Myocyte (in vitro differentiated cells): ENCODE results near the gene NXPE4. TPM values are rescaled to one million over a fixed set of nuclear protein-coding genes. Genes with fewer than 3 reads are reported as not detected.
"Not testable (repeated sequence)": the region's sequence is repeated elsewhere in the genome, so short reads cannot be mapped to it uniquely, and the experiment has no call there.

ENCODE experiments used
- DNase-seq: peaks from one replicate; pipeline ENCODE4 v3.0.0-alpha.2; 2012; ENCODE audit warnings: low read depth
- total RNA-seq: library from RNA; depleted of rRNA; stranded (reverse); fragments of >200 nt; gene quantifications from 2 replicates; pipeline ENCODE4 v1.2.3, GENCODE V29; 2014

NXPE4 gene
- total RNA-seq, 1 donor from 2014 or later, result not detected

DNA sequence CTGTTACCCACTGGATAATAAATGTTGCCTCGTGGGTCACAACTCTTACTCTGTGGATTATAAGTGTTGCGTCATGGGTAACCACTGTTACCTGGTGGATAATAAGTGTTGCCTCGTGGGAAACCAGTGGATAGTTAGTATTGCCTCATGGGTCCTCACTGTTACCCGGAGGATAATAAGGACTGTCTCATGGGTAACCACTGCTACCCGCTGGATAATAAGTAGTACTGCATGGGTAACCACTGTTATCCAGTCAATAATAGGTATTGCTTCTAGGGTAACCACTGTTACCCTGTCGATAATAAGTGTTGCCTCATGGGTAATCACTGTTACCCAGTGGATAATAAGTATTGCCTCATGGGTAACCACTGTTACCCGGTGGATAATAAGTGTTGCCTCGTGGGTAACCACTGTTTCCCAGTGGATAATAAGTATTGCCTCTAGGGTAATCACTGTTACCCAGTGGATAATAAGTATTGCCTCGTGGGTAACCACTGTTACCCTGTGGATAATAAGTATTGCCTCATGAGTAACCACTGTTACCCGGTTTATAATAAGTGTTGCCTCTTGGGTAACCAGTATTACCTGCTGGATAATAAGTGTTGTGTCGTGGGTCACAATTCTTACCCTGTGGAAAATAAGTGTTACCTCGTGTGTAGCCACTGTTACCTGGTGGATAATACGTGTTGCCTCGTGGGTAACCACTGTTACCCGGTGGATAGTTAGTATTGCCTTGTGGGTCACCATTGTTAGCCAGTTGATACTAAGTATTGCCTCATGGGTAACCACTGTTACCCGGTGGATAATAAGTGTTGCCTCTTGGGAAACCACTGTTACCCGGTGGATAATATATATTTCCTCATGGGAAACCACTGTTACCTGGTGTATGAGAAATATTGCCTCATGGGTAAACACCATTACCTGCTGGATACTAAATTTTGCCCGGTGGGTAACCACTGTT lies 15.7 kb upstream of the NXPE4 start:
- DNase-seq, result no peak

DNA sequence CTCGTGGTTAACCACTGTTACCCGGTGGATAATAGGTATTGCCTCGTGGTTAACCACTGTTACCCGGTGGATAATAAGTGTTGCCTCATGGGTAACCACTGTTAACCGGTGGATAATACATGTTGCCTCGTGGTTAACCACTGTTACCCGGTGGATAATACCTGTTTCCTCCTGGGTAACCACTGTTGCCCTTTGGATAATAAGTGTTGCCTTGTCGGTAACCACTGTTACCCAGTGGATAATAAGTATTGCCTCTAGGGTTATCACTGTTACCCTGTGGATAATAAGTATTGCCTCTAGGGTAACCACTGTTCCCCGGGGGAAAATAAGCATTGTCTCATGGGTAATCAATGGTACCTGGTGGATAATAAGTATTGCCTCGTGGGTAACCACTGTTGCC lies 15.0 kb upstream of the NXPE4 start:
- no peak for DNase-seq

DNA sequence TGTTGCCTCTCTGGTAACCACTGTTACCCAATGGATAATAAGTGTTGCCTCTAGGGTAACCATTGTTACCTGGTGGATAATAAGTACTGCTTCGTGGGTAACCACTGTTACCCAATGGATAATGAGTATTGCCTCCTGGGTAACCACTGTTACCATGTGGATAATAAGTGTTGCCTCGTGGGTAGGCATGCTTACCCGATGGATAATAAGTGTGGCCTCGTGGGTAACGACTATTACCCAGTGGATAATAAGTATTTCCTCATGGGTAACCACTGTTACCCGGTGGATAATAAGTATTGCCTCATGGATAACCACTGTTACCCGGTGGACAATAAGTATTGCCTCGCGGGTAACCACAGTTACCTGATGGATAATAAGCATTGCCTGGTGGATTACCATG lies 13.8 kb upstream of the NXPE4 start:
- DNase-seq, result no peak

DNA sequence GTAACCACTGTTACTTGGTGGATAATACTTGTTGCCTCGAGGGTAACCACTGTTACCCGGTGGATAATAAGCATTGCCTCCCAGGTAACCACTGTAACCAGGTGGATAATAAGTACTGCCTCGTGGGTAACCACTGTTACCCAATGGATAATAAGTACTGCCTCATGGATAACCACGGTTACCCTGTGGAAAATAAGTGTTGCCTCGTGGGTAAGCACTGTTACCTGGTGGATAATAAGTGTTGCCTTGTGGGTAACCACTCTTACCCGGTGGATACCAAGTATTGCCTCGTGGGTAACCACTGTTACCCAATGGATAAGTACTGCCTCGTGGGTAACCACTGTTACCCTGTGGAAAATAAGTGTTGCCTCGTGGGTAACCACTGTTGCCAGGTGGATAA lies 13.0 kb upstream of the NXPE4 start:
- not testable (repeated sequence) for DNase-seq

DNA sequence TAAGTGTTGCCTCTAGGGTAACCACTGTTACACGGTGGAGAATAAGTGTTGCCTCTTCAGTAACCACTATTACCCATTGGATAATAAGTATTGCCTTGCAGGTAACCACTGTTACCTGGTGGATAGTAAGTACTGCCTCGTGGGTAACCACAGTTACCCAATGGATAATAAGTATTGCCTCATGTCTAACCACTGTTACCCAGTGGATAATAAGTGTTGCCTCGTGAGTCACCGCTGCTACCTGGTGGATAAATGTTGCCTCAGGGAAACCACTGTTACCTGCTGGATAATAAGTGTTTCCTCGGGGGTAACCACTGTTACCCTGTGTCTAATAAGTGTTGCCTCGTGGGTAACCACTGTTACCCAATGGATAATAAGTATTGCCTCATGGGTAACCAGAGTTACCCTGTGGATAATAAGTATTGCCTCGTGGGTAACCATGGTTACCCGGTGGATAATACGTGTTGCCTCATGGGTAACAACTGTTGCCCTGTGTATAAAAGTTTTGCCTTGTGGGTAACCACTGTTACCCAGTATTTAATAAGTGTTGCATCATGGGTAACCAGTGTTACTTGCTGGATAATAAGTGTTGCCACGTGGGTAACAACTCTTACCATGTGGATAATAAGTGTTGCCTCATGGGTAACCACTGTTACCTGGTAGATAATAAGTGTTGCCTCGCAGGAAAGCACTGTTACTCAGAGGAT lies 12.3 kb upstream of the NXPE4 start:
- DNase-seq, result no peak

DNA sequence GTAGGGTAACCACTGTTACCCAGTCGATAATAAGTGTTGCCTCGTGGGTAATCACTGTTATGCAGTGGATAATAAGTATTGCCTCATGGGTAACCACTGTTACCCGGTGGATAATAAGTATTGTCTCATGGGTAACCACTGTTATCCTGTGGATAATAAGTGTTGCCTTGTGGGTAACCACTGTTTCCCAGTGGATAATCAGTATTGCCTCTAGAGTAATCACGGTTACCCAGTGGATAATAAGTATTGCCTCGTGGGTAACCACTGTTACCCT lies 11.2 kb upstream of the NXPE4 start:
- not testable (repeated sequence) for DNase-seq

DNA sequence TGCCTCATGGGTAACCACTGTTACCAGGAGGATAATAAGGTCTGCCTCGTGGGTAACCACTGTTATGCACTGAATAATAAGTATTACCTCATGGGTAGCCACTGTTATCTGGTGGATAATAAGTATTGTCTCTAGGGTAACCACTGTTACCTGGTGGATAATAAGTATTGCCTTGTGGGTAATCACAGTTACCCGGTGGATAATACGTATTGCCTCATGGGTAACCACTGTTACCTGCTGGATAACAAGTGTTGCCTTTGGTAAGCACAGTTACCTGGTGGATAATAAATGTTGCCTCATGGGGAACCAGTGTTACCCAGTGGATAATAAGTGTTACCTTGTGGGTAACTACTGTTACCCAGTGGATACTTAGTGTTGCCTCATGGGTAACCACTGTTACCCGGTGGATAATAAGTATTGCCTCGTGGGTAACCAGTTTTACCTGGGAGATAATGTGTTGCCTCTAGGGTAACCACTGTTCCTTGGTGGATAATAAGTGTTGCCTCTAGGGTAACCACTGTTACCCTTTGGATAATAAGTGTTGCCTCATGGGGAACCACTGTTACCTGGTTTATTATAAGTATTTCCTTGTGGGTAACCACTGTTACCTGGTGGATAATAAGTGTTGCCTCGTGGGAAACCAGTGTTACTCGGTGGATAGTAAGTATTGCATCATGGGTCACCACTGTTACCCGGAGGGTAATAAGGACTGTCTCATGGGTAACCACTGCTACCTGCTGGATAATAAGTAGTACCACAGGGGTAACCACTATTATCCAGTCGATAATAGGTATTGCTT lies 10.6 kb upstream of the NXPE4 start:
- no peak for DNase-seq

DNA sequence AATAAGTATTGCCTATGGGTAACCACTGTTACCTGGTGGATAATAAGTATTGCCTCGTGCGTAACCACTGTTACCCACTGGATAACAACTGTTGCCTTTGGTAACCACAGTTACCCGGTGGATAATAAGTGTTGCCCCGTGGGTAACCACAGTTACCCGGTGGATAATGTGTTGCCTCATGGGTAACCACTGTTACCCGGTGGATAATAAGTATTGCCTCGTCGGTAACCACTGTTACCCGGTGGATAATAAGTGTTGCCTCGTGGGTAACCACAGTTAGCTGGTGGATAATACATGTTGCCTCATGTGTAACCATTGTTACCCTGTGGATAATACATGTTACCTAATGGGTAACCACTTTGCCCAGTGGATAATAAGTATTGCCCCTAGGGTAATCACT lies 9.8 kb upstream of the NXPE4 start:
- no peak for DNase-seq

DNA sequence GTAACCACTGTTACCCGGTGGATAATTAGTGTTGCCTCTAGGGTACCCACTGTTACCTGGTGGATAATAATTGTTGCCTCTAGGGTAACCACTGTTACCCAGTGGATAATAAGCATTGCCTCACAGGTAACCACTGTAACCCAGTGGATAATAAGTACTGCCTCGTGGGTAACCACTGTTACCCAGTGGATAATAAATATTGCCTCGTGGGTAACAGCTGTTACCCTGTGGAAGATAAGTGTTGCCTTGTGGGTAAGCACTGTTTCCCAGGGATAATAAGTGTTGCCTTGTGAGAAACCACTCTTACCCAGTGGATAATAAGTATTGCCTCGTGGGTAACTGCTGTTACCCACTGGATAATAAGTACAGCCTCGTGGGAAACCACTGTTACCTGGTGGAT lies 9.3 kb upstream of the NXPE4 start:
- DNase-seq, result no peak

DNA sequence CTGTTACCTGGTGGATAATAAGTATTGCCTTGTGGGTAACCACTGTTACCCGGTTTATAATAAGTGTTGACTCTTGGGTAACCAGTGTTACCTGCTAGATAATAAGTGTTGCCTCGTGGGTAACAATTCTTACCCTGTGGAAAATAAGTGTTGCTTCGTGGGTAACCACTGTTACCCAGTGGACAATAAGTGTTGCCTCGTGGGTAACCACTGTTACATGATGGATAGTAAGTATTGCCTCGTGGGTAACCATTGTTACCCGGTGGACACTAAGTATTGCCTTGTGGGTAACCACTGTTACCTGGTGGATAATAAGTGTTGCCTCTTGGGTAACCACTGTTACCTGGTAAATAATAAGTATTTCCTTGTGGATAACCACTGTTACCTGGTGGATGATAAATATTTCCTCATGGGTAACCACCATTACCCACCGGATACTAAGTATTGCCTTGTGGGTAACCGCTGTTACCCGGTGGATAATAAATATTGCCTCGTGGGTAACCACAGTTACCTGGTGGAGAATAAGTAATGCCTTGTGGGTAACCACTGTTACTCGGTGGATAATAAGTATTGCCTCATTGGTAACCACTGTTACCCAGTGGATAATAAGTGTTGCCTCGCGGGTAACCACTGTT lies 8.7 kb upstream of the NXPE4 start:
- no peak for DNase-seq

DNA sequence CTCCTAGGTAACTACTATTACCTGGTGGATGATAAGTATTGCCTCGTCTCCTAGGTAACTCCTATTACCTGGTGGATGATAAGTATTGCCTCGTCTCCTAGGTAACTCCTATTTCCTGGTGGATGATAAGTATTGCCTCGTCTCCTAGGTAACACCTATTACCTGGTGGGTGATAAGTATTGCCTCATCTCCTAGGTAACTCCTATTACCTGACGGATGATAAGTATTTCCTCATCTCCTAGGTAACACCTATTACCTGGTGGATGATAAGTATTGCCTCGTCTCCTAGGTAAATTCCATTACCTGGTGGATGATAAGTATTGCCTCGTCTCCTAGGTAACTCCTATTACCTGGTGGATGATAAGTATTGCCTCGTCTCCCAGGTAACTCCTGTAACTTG lies 7.6 kb upstream of the NXPE4 start:
- not testable (repeated sequence) for DNase-seq

DNA sequence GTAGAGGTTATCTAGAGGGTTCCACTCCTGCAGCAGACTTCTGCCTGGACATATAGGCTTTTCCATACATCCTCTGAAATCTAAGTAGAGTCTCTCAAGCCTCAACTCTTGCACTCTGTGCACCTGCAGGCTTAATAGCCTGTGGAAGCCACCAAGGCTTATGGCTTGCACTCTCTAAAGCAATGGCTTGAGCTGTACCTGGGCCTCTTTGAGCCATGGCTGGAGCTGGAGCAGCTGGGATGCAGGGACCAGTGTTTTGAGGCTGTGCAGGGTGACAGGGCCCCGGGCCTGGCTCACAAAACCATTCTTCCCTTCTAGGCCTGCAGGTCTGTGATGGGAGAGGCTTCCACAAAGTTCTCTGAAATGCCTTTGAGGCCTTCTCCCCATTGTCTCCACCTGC lies 2.9 kb upstream of the NXPE4 start:
- no peak for DNase-seq

DNA sequence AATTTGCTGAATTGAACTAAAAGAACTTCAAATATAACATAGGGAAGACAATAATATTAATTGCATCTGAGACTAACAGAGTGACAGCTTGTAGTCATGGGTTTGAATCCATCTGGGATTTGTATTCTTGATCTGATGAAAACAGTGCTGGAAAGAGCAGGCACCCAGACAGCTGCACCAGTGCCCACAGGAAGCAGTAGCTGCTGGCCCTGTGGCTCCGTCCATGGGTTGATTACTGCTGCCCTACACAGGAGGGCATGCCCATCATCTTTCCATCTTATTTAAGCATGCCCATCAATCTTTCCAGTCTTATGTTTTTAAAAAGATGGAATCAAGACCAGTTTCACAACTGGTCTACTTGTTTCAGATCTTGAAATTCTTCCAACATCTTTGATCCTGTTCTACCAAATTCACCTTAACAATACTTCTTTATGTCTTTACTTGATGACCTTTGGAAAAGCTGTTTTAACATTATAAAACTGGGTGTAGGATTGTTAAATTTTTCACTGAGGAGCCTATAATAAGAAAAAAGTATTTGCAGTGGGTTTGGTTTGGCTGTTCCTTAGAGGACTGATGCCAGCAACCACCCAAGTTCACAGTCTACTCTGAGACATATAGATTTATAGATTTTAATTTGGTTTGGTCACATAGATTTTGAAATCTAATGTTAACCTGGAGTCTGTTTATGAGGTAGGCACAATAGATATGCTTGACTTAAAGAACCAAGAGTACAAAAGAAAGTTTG lies 761 bp upstream of the NXPE4 start:
- peak; percentile 26 for DNase-seq

DNA sequence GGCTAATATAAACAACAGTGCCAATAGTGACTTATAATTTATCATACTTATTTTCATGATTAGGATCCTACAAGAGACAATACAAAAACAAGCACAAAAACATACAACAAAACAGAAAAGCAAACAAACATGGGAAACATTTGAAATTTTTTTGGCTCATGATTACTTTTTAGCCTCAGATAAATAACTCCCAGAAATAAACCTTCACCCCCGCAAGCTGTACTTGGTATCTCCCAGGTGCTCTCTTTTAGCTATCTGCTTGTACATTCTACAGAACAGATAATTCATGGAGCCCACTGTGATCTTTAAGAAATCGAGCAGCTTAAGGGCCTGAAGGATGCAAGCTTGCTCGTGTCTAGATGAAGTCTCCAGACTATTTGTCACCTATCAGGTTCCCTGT lies 883 bp downstream of the NXPE4 start:
- no peak for DNase-seq

DNA sequence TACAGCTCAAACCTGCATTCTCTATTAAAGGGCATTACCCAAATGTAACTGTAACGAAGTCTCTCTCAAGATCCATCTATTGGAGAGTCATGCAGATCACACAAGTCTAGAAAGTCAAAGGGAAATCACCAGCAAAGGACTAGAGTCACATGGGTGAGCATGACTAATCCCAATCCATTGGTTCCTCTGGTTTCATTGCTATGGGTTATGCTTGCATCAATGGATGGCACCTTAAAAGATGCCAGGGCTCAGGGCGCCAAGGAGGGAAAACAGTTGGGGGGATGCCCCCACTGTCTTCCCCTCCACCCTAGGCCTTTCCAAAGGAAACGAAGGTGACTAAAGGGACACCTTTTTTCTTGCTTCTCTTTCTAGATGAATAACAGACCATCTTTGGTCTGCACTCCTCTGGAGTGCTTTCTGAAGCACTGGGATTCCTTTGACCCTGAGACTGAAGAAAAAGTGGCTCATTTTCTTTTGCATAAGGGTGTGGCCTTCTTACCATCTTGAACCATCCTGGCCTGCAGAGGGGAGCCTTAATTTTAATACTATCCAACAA lies 8.1 kb downstream of the NXPE4 start:
- no peak for DNase-seq

DNA sequence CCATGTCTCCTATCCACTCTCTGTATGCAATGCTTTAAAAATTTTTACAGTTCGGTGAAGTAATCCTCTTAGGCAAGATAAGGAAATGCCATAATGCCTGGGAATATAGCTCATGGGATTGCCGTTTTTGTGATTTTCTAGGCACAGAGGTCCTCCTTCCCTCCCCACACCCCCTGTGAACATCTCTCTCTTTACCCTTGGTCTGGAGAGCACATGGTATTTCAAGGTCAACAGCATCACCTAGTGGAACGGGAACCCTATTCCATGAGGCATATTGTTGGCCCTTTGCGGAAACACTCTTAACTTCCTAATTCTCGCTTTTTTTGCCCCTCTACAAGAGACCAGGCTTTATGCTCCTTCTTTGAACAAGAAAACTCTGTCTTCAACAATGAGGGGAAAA lies 8.8 kb downstream of the NXPE4 start:
- no peak for DNase-seq

DNA sequence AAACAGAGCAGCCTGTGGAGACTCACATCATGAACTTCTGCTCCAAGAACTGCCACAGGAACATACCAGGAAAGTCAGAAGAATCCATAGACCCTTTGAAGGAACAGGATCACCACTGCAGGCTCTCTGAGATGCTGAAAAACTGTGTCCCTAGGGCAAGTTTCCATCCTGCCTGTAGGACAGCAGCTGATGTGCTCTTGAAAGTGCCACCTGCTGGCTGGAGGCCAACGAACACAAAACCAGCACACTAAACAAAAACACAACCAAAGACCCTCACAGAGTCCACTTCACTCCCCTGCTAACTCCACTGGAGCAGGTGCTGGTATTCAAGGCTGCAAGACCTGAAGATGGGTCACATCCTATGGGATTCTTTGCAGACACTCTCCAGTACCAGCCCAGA lies 23.9 kb downstream of the NXPE4 start:
- DNase-seq, result no peak

DNA sequence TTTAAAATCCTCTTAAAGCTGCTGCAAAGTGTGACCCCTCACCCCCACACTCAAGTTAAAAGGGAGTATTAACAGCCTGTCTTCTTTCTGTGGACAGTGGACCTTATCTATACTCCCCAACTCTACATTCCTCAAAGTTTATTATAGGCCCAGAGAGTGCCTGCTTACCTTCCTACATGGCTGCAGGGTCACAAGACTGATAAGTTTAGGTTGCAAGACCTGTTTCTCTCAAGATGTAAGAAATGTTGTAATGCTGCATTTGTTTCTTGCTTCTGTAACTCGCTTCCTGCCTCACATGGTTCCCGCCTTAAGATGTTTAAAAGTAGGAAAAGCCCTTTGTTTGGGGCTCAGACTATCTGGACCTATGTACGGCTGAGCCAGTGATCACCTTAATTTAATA lies 25.8 kb downstream of the NXPE4 start:
- no peak for DNase-seq

DNA sequence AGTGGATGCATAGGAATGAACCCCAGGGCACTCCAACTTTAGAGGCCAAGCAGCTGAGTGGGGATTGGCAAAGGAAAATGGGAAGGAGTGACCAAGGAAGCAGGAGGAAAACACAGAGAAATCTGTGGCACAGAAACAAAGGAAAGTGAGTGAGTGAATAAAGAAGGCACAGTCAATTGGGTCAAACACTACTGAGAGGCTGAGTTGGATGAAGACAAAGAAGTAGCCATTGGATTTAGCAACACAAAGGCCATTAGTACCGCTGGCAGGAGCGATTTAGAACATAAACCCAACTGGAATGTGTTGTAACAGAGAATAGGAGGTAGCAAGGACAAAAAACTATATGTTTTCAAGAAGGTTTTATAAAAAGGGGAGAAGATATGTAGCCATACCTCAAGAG lies 29.3 kb downstream of the NXPE4 start:
- no peak for DNase-seq

DNA sequence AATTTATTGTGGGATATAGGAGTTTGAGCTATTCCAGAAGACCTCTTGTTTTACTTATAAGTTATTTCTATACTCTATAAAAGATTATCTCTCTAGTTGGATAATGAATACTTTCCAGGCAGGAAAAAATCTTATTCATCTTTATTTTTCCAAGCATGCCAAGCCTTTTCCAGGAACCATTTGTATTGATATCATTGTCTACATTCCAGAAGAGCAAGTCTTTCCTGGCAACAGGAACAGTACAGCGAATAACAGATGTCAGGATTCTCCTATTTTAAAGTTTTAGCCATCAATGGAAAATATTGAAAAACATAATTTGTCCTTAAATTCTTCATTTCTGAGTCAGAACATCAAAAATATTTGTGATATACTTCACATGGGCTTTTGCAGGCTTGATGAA lies 30.8 kb downstream of the NXPE4 start:
- no peak for DNase-seq

DNA sequence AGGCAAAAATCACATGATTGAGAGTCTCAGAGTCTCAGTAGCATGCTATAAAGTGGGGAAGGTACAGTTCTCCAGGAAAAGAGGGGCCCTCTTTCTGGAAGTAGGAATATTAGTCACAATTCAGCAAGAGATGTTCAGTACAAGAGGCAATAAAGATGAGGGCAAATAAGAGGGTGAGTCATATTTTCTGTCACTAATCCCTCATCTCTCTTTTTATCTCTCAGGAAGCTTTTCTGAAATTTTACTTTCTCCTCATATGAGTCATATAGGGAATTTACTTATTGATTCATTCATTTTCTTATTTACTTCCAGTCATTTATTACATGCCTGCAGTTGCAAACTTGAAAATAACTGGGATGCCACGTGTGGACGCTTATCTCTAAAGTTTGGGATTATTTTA lies 32.5 kb downstream of the NXPE4 start:
- DNase-seq, result peak; percentile 2
